Uterus (tissue), 2 donors: ENCODE data around the gene MYL11.

Experiments
- POLR2A ChIP-seq, 2 donors: fragments of 450-650 bp; IDR thresholded peaks; one replicate each; pipeline ENCODE4 v1.6.1; 2016; ENCODE audit warnings: antibody characterized with exemption in 2 of 2, mild to moderate bottlenecking in 1 of 2, moderate library complexity in 1 of 2
- TF ChIP-seq, protein P1 (sequence below), 4 experiments: fragments of 200-600 bp in 2 of 4; fragments of 450-650 bp in 2 of 4; sonication (generic) in 2 of 4; IDR thresholded peaks; one replicate each; pipeline ENCODE4 v1.5.1; 2016 to 2019; ENCODE audit warnings: antibody characterized with exemption in 4 of 4, mild to moderate bottlenecking in 2 of 4, moderate library complexity in 1 of 4

DNA sequence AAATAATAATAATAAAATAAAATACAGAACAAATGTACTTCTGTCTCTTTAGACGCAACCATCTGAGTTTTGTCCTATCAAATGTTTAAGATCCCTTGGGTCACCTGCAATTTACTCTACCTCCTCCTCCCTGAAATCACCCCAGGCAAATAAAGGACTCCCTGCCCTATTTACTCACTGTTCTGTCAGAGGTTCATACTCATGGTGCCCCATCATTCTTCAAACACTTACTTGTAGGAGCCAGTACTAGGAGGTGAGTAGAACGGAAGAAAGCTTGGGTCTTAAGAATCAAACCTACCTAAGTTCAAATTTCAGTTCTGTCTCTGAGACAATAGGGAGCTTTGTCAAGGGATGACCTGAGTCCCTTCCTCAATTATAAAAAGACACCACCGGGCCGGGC, 8.1 kb upstream of the MYL11 start:
- TF ChIP-seq, protein P1, sequence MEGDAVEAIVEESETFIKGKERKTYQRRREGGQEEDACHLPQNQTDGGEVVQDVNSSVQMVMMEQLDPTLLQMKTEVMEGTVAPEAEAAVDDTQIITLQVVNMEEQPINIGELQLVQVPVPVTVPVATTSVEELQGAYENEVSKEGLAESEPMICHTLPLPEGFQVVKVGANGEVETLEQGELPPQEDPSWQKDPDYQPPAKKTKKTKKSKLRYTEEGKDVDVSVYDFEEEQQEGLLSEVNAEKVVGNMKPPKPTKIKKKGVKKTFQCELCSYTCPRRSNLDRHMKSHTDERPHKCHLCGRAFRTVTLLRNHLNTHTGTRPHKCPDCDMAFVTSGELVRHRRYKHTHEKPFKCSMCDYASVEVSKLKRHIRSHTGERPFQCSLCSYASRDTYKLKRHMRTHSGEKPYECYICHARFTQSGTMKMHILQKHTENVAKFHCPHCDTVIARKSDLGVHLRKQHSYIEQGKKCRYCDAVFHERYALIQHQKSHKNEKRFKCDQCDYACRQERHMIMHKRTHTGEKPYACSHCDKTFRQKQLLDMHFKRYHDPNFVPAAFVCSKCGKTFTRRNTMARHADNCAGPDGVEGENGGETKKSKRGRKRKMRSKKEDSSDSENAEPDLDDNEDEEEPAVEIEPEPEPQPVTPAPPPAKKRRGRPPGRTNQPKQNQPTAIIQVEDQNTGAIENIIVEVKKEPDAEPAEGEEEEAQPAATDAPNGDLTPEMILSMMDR (IDR thresholded peaks at IDR 0.05): no peak
- TF ChIP-seq POLR2A (IDR thresholded peaks at IDR 0.05): no peak
